Activated naive CD8-positive, alpha-beta T cell treated with anti-CD3 and anti-CD28 coated beads, Interleukin-2, amount 10 ng/mL, durations not matched to agents 7 days and 5 days (primary cell): Measurements from ENCODE around the gene RGS19. TPM values are rescaled to one million over a fixed set of nuclear protein-coding genes. Genes with fewer than 3 reads are reported as not detected.
A peak's percentile ranks its signal among the peaks of the same experiment; 100 is the strongest.

Experiments used
- ATAC-seq: fragments of 150-1000 bp; cut with Tn5 transposase; one replicate; pipeline ENCODE4 v1.10.0; 2021; ENCODE audit warnings: low read depth, moderate library complexity
- POLR2A ChIA-PET: fragments of 350-600 bp; sonication (Branson Sonifier 250); formaldehyde crosslinking; loops from one replicate; lab custom pipeline; 2021; ENCODE audit warnings: antibody characterized with exemption; lab: Charles Lee
- DNase-seq: peaks from one replicate; pipeline ENCODE4 v3.0.0; 2021
- H3K27ac Mint-ChIP-seq: one replicate; pipeline ENCODE4 v1.8.0; 2022; ENCODE audit warnings: mild to moderate bottlenecking, mixed read lengths
- H3K27me3 Mint-ChIP-seq: one replicate; pipeline ENCODE4 v1.8.0; 2022; ENCODE audit warnings: mild to moderate bottlenecking, moderate library complexity, mixed read lengths
- H3K36me3 Mint-ChIP-seq: one replicate; pipeline ENCODE4 v1.8.0; 2021; ENCODE audit warnings: mild to moderate bottlenecking, mixed read lengths
- H3K4me1 Mint-ChIP-seq: one replicate; pipeline ENCODE4 v1.8.0; 2021; ENCODE audit warnings: mixed read lengths
- H3K4me3 Mint-ChIP-seq: one replicate; pipeline ENCODE4 v1.8.0; 2022; ENCODE audit warnings: mild to moderate bottlenecking, moderate library complexity, mixed read lengths
- H3K9me3 Mint-ChIP-seq: one replicate; pipeline ENCODE4 v1.8.0; 2021; ENCODE audit warnings: mixed read lengths
- total RNA-seq, 2 experiments: library from RNA; stranded (reverse); gene quantifications; one replicate each; pipeline ENCODE4 v1.2.3, GENCODE V29; 2021

Gene RGS19
- total RNA-seq, 2 experiments from 2014 or later: 95.1 to 106 TPM

GRCh38 chr20:64113444-64113775 is 34.1 kb upstream of the RGS19 start:
- H3K27me3 Mint-ChIP-seq: peaks cover 2% of the 10 kb centered on the region
- no peak for DNase-seq
- H3K4me3 Mint-ChIP-seq: no peak overlapping the region
- no peaks in the 10 kb centered on the region for H3K9me3 Mint-ChIP-seq
- ATAC-seq: no peak
- no peaks in the 10 kb centered on the region for H3K4me1 Mint-ChIP-seq
- no peak overlapping the region for H3K27ac Mint-ChIP-seq
- H3K36me3 Mint-ChIP-seq: no peaks in the 10 kb centered on the region
- POLR2A ChIA-PET: no interaction called here

- Mint-ChIP-seq H3K27me3 (peaks cover 2% of the 10 kb centered on the region), H3K4me3 (no peak overlapping the region), H3K4me1 (no peaks in the 10 kb centered on the region), H3K27ac (no peak overlapping the region), H3K36me3 (no peaks in the 10 kb centered on the region), H3K9me3 (no peaks in the 10 kb centered on the region)
- POLR2A ChIA-PET: no interaction called here
- no peak for ATAC-seq
- DNase-seq: no peak
Measured at GRCh38 chr20:64112691-64113443, 33.5 kb upstream of the RGS19 start.

GRCh38 chr20:64111841-64112641 is 32.7 kb upstream of the RGS19 start:
- no peak for ATAC-seq
- POLR2A ChIA-PET: interaction anchor here (0.7 kb wide), 1 partner anchor 33 kb away, joined by 3 read pairs; the partner anchor contains the start of gene RGS19
- Mint-ChIP-seq H3K4me3 (no peak overlapping the region), H3K9me3 (no peaks in the 10 kb centered on the region), H3K27ac (no peak overlapping the region), H3K27me3 (peaks cover 2% of the 10 kb centered on the region), H3K36me3 (no peaks in the 10 kb centered on the region), H3K4me1 (no peaks in the 10 kb centered on the region)
- no peak for DNase-seq

GRCh38 chr20:64110411-64111068 is 31.2 kb upstream of the RGS19 start:
- Mint-ChIP-seq H3K9me3 (no peaks in the 10 kb centered on the region), H3K27me3 (peaks cover 2% of the 10 kb centered on the region), H3K27ac (no peak overlapping the region), H3K4me1 (no peaks in the 10 kb centered on the region), H3K4me3 (no peak overlapping the region), H3K36me3 (no peaks in the 10 kb centered on the region)
- ATAC-seq (no peak), DNase-seq (no peak)
- POLR2A ChIA-PET: no interaction called here

GRCh38 chr20:64109831-64110391 is 30.6 kb upstream of the RGS19 start:
- Mint-ChIP-seq H3K4me1 (no peaks in the 10 kb centered on the region), H3K36me3 (no peaks in the 10 kb centered on the region), H3K27ac (no peak overlapping the region), H3K4me3 (no peak overlapping the region), H3K9me3 (no peaks in the 10 kb centered on the region), H3K27me3 (peaks cover 2% of the 10 kb centered on the region)
- ATAC-seq: no peak
- DNase-seq: no peak
- POLR2A ChIA-PET: no interaction called here

- POLR2A ChIA-PET: no interaction called here
- no peaks in the 10 kb centered on the region for H3K9me3 Mint-ChIP-seq
Measured at GRCh38 chr20:64108731-64109681, 29.7 kb upstream of the RGS19 start.

GRCh38 chr20:64107736-64108457 is 28.6 kb upstream of the RGS19 start:
- DNase-seq (no peak), ATAC-seq (peak; percentile 13)
- Mint-ChIP-seq H3K27me3 (peaks cover 11% of the 10 kb centered on the region), H3K4me3 (no peak overlapping the region), H3K9me3 (no peaks in the 10 kb centered on the region), H3K27ac (no peak overlapping the region), H3K4me1 (no peaks in the 10 kb centered on the region), H3K36me3 (no peaks in the 10 kb centered on the region)
- POLR2A ChIA-PET: no interaction called here

More at GRCh38 chr20:64108731-64109681, 29.7 kb upstream of the RGS19 start:
- no peak for DNase-seq
- Mint-ChIP-seq H3K36me3 (no peaks in the 10 kb centered on the region), H3K4me3 (no peak overlapping the region), H3K4me1 (no peaks in the 10 kb centered on the region), H3K27me3 (peaks cover 2% of the 10 kb centered on the region), H3K27ac (no peak overlapping the region)
- no peak for ATAC-seq

GRCh38 chr20:64106981-64107735 is 27.8 kb upstream of the RGS19 start, which contains the start of gene NPBWR2:
TSS of gene NPBWR2 (minus strand) at chr20:64107565. CDS start at chr20:64106831, 734 bp downstream.
- Mint-ChIP-seq H3K9me3 (no peaks in the 10 kb centered on the region), H3K27ac (peak within 1 kb of the TSS; percentile 36), H3K27me3 (peaks cover 15% of the 10 kb centered on the region), H3K4me3 (no peak within 1 kb of the TSS), H3K4me1 (peaks cover 2% of the 10 kb centered on the region), H3K36me3 (no peaks in the 10 kb centered on the region)
- DNase-seq (peak; percentile 34), ATAC-seq (peak; percentile 59)
- POLR2A ChIA-PET: no interaction called here

GRCh38 chr20:64106435-64106961 is 27.2 kb upstream of the RGS19 start:
- no peaks in the 10 kb centered on the region for H3K9me3 Mint-ChIP-seq
- POLR2A ChIA-PET: no interaction called here
- H3K4me3 Mint-ChIP-seq: no peak overlapping the region
- peaks cover 16% of the 10 kb centered on the region for H3K27me3 Mint-ChIP-seq
- peak overlapping the region; percentile 36 for H3K27ac Mint-ChIP-seq
- DNase-seq (no peak), ATAC-seq (no peak)
- peaks cover 2% of the 10 kb centered on the region for H3K4me1 Mint-ChIP-seq
- no peaks in the 10 kb centered on the region for H3K36me3 Mint-ChIP-seq

- DNase-seq (no peak), ATAC-seq (no peak)
- Mint-ChIP-seq H3K4me1 (peaks cover 2% of the 10 kb centered on the region), H3K27me3 (peaks cover 21% of the 10 kb centered on the region), H3K4me3 (no peak overlapping the region), H3K36me3 (no peaks in the 10 kb centered on the region), H3K9me3 (no peaks in the 10 kb centered on the region), H3K27ac (no peak overlapping the region)
- POLR2A ChIA-PET: no interaction called here
Measured at GRCh38 chr20:64105846-64106434, 26.6 kb upstream of the RGS19 start.
